Stimulated activated effector memory CD8-positive, alpha-beta T cell treated with anti-CD3 and anti-CD28 coated beads, Interleukin-12 subunit alpha, Interleukin-12 subunit beta, amount 100 ng/mL, for 72 hours (primary cell): ENCODE results near the gene FIGN.

Experiments
- ATAC-seq: fragments of 150-1000 bp; cut with Tn5 transposase; 2 replicates; pipeline ENCODE4 v1.10.0; 2021
- DNase-seq, 2 donors: peaks; one replicate each; pipeline ENCODE4 v3.0.0; 2021 to 2022; ENCODE audit warnings: low spot score in 2 of 2
- H3K27ac Mint-ChIP-seq: one replicate; pipeline ENCODE4 v1.8.0; 2022; ENCODE audit warnings: mild to moderate bottlenecking, mixed read lengths
- H3K36me3 Mint-ChIP-seq: one replicate; pipeline ENCODE4 v1.8.0; 2022; ENCODE audit warnings: mild to moderate bottlenecking, mixed read lengths
- H3K4me1 Mint-ChIP-seq: one replicate; pipeline ENCODE4 v1.8.0; 2022; ENCODE audit warnings: mixed read lengths
- H3K4me3 Mint-ChIP-seq: one replicate; pipeline ENCODE4 v1.8.0; 2022; ENCODE audit warnings: mild to moderate bottlenecking, mixed read lengths
- H3K9me3 Mint-ChIP-seq: one replicate; pipeline ENCODE4 v1.8.0; 2022; ENCODE audit warnings: mixed read lengths

The FIGN gene

GRCh38 chr2:163669506-163669905, 66.3 kb downstream of the FIGN start:
- ATAC-seq (no peak), DNase-seq (no peak)
- H3K9me3 Mint-ChIP-seq = peaks cover 7% of the 10 kb centered on the region
- H3K36me3 Mint-ChIP-seq = no peaks in the 10 kb centered on the region
- H3K27ac Mint-ChIP-seq = no peak overlapping the region
- no peaks in the 10 kb centered on the region for H3K4me1 Mint-ChIP-seq
- no peak overlapping the region for H3K4me3 Mint-ChIP-seq

GRCh38 chr2:163667064-163667887, 68.5 kb downstream of the FIGN start:
- Mint-ChIP-seq H3K9me3 (peaks cover 4% of the 10 kb centered on the region), H3K4me1 (no peaks in the 10 kb centered on the region), H3K4me3 (no peak overlapping the region), H3K36me3 (no peaks in the 10 kb centered on the region), H3K27ac (no peak overlapping the region)
- DNase-seq = no peak
- ATAC-seq = no peak

GRCh38 chr2:163665817-163666216, 70.0 kb downstream of the FIGN start:
- no peak for DNase-seq
- Mint-ChIP-seq H3K9me3 (peaks cover 4% of the 10 kb centered on the region), H3K4me3 (no peak overlapping the region), H3K4me1 (no peaks in the 10 kb centered on the region), H3K27ac (no peak overlapping the region), H3K36me3 (no peaks in the 10 kb centered on the region)
- no peak for ATAC-seq

GRCh38 chr2:163665051-163665450, 70.8 kb downstream of the FIGN start:
- no peak overlapping the region for H3K4me3 Mint-ChIP-seq
- ATAC-seq (no peak), DNase-seq (no peak)
- H3K9me3 Mint-ChIP-seq = peaks cover 4% of the 10 kb centered on the region
- no peak overlapping the region for H3K27ac Mint-ChIP-seq
- H3K4me1 Mint-ChIP-seq = no peaks in the 10 kb centered on the region
- no peaks in the 10 kb centered on the region for H3K36me3 Mint-ChIP-seq

- ATAC-seq (no peak), DNase-seq (no peak)
- H3K27ac Mint-ChIP-seq = no peak overlapping the region
- H3K36me3 Mint-ChIP-seq = no peaks in the 10 kb centered on the region
- peaks cover 4% of the 10 kb centered on the region for H3K9me3 Mint-ChIP-seq
- H3K4me1 Mint-ChIP-seq = no peaks in the 10 kb centered on the region
- no peak overlapping the region for H3K4me3 Mint-ChIP-seq
Observed at GRCh38 chr2:163664610-163665009, 71.2 kb downstream of the FIGN start.

GRCh38 chr2:163662141-163662780, 73.5 kb downstream of the FIGN start:
- H3K27ac Mint-ChIP-seq = no peak overlapping the region
- H3K9me3 Mint-ChIP-seq = peaks cover 5% of the 10 kb centered on the region
- no peaks in the 10 kb centered on the region for H3K36me3 Mint-ChIP-seq
- ATAC-seq = no peak
- DNase-seq = no peak
- no peak overlapping the region for H3K4me3 Mint-ChIP-seq
- H3K4me1 Mint-ChIP-seq = no peaks in the 10 kb centered on the region

- H3K36me3 Mint-ChIP-seq = no peaks in the 10 kb centered on the region
- DNase-seq (no peak), ATAC-seq (no peak)
- no peak overlapping the region for H3K27ac Mint-ChIP-seq
- H3K4me1 Mint-ChIP-seq = no peaks in the 10 kb centered on the region
- no peak overlapping the region for H3K4me3 Mint-ChIP-seq
- H3K9me3 Mint-ChIP-seq = peaks cover 9% of the 10 kb centered on the region
Observed at GRCh38 chr2:163659224-163659623, 76.6 kb downstream of the FIGN start.

- Mint-ChIP-seq H3K27ac (no peak overlapping the region), H3K4me3 (no peak overlapping the region), H3K9me3 (peaks cover 9% of the 10 kb centered on the region), H3K4me1 (no peaks in the 10 kb centered on the region), H3K36me3 (no peaks in the 10 kb centered on the region)
- ATAC-seq (no peak), DNase-seq (no peak)
Observed at GRCh38 chr2:163658556-163658955, 77.3 kb downstream of the FIGN start.

- Mint-ChIP-seq H3K36me3 (no peaks in the 10 kb centered on the region), H3K4me1 (no peaks in the 10 kb centered on the region), H3K9me3 (peaks cover 9% of the 10 kb centered on the region), H3K27ac (no peak overlapping the region), H3K4me3 (no peak overlapping the region)
- ATAC-seq (no peak), DNase-seq (no peak)
Observed at GRCh38 chr2:163657281-163657656, 78.5 kb downstream of the FIGN start.

GRCh38 chr2:163656622-163657280, 79.1 kb downstream of the FIGN start:
- Mint-ChIP-seq H3K9me3 (peaks cover 9% of the 10 kb centered on the region), H3K4me1 (no peaks in the 10 kb centered on the region), H3K36me3 (no peaks in the 10 kb centered on the region), H3K4me3 (no peak overlapping the region), H3K27ac (no peak overlapping the region)
- DNase-seq = no peak
- ATAC-seq = no peak

- ATAC-seq = no peak
- DNase-seq = no peak
- Mint-ChIP-seq H3K4me3 (no peak overlapping the region), H3K36me3 (no peaks in the 10 kb centered on the region), H3K9me3 (peaks cover 9% of the 10 kb centered on the region), H3K27ac (no peak overlapping the region), H3K4me1 (no peaks in the 10 kb centered on the region)
Observed at GRCh38 chr2:163655667-163656066, 80.1 kb downstream of the FIGN start.

- ATAC-seq (no peak), DNase-seq (no peak)
- Mint-ChIP-seq H3K27ac (no peak overlapping the region), H3K4me1 (no peaks in the 10 kb centered on the region), H3K9me3 (peaks cover 6% of the 10 kb centered on the region), H3K4me3 (no peak overlapping the region), H3K36me3 (no peaks in the 10 kb centered on the region)
Observed at GRCh38 chr2:163652751-163653150, 83.1 kb downstream of the FIGN start.

GRCh38 chr2:163649080-163649479, 86.7 kb downstream of the FIGN start:
- H3K27ac Mint-ChIP-seq = no peak overlapping the region
- H3K36me3 Mint-ChIP-seq = no peaks in the 10 kb centered on the region
- no peaks in the 10 kb centered on the region for H3K4me1 Mint-ChIP-seq
- no peak for ATAC-seq
- DNase-seq = no peak
- peaks cover 11% of the 10 kb centered on the region for H3K9me3 Mint-ChIP-seq
- H3K4me3 Mint-ChIP-seq = no peak overlapping the region

- no peaks in the 10 kb centered on the region for H3K36me3 Mint-ChIP-seq
- H3K27ac Mint-ChIP-seq = no peak overlapping the region
- no peaks in the 10 kb centered on the region for H3K4me1 Mint-ChIP-seq
- DNase-seq (no peak), ATAC-seq (no peak)
- no peak overlapping the region for H3K4me3 Mint-ChIP-seq
- H3K9me3 Mint-ChIP-seq = peaks cover 11% of the 10 kb centered on the region
Observed at GRCh38 chr2:163647300-163647699, 88.5 kb downstream of the FIGN start.

GRCh38 chr2:163646687-163647086, 89.1 kb downstream of the FIGN start:
- H3K4me1 Mint-ChIP-seq = no peaks in the 10 kb centered on the region
- ATAC-seq (no peak), DNase-seq (no peak)
- H3K4me3 Mint-ChIP-seq = no peak overlapping the region
- no peak overlapping the region for H3K27ac Mint-ChIP-seq
- peaks cover 11% of the 10 kb centered on the region for H3K9me3 Mint-ChIP-seq
- H3K36me3 Mint-ChIP-seq = no peaks in the 10 kb centered on the region

- Mint-ChIP-seq H3K4me3 (no peak overlapping the region), H3K4me1 (no peaks in the 10 kb centered on the region), H3K36me3 (no peaks in the 10 kb centered on the region), H3K27ac (no peak overlapping the region), H3K9me3 (peaks cover 11% of the 10 kb centered on the region)
- ATAC-seq = no peak
- no peak for DNase-seq
Observed at GRCh38 chr2:163644238-163644637, 91.6 kb downstream of the FIGN start.
